ENCODE results near the gene ACTL6B. TPM values are rescaled to one million over a fixed set of nuclear protein-coding genes. Genes with fewer than 3 reads are reported as not detected.

Gene ACTL6B
- total and polyA plus RNA-seq, 2 of the 13 experiments (the other 11 are each of a cell fraction or from before 2014, with no cell fraction given), result not detected

DNA sequence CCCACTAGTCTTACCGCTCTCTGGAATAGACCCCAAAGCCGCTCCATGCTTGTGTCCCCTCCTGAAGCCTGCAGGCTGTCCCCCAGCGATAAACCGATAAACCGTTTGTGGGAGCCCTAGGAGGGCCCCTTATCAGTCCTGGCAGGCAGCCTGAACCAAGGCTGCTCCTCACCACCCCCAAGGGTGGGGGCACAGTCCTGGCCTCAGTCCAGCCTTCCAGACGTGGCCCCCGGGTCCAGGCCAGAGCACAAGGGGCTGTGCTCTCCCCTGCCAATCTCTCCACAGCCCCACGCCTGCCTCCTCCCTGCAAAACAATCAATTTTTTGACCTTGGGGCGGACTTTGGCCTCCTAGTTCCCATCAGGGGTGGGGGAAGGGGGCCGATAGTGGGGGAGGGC is 14.8 kb downstream of the ACTL6B start, which contains the start of gene TFR2 (continued):
- peak; percentile 30; the same call in 1 of the 2 replicates for TF ChIP-seq ELF3 (CRISPR knock-in tag; IDR thresholded peaks at IDR 0.05)
- no peak for TF ChIP-seq MAFK (conservative IDR thresholded peaks at IDR 0.05 in 1 of 2, IDR thresholded peaks at IDR 0.05 in 1 of 2; ENCODE audit: low read length in 2 of 2)
- peak; percentile 90 for TF ChIP-seq ZBTB7B (CRISPR knock-in tag; IDR thresholded peaks at IDR 0.05)
- no peak for TF ChIP-seq ZNF510 (CRISPR knock-in tag; IDR thresholded peaks at IDR 0.05; ENCODE audit: low read depth)
- TF ChIP-seq ZNF687 (CRISPR knock-in tag; IDR thresholded peaks at IDR 0.05), result peak; percentile 56; the same call in 1 of the 2 replicates
- TF ChIP-seq YEATS4 (CRISPR knock-in tag; IDR thresholded peaks at IDR 0.05; ENCODE audit: borderline replicate concordance), result peak; percentile 46; the same call in 1 of the 2 replicates
- TF ChIP-seq LCORL (IDR thresholded peaks at IDR 0.05), result no peak
- peak; percentile 72 for TF ChIP-seq LCORL (CRISPR knock-in tag; IDR thresholded peaks at IDR 0.05)
- no peak for TF ChIP-seq PRPF4 (IDR thresholded peaks at IDR 0.05; ENCODE audit: low read depth, low read length, poor library complexity, severe bottlenecking)
- no peak for TF ChIP-seq CC2D1A (CRISPR knock-in tag; IDR thresholded peaks at IDR 0.05)
- TF ChIP-seq, protein P1, sequence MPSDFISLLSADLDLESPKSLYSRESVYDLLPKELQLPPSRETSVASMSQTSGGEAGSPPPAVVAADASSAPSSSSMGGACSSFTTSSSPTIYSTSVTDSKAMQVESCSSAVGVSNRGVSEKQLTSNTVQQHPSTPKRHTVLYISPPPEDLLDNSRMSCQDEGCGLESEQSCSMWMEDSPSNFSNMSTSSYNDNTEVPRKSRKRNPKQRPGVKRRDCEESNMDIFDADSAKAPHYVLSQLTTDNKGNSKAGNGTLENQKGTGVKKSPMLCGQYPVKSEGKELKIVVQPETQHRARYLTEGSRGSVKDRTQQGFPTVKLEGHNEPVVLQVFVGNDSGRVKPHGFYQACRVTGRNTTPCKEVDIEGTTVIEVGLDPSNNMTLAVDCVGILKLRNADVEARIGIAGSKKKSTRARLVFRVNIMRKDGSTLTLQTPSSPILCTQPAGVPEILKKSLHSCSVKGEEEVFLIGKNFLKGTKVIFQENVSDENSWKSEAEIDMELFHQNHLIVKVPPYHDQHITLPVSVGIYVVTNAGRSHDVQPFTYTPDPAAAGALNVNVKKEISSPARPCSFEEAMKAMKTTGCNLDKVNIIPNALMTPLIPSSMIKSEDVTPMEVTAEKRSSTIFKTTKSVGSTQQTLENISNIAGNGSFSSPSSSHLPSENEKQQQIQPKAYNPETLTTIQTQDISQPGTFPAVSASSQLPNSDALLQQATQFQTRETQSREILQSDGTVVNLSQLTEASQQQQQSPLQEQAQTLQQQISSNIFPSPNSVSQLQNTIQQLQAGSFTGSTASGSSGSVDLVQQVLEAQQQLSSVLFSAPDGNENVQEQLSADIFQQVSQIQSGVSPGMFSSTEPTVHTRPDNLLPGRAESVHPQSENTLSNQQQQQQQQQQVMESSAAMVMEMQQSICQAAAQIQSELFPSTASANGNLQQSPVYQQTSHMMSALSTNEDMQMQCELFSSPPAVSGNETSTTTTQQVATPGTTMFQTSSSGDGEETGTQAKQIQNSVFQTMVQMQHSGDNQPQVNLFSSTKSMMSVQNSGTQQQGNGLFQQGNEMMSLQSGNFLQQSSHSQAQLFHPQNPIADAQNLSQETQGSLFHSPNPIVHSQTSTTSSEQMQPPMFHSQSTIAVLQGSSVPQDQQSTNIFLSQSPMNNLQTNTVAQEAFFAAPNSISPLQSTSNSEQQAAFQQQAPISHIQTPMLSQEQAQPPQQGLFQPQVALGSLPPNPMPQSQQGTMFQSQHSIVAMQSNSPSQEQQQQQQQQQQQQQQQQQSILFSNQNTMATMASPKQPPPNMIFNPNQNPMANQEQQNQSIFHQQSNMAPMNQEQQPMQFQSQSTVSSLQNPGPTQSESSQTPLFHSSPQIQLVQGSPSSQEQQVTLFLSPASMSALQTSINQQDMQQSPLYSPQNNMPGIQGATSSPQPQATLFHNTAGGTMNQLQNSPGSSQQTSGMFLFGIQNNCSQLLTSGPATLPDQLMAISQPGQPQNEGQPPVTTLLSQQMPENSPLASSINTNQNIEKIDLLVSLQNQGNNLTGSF (CRISPR knock-in tag; IDR thresholded peaks at IDR 0.05), result no peak
- TF ChIP-seq SP1 (IDR thresholded peaks at IDR 0.05), result no peak
- TF ChIP-seq SP1 (CRISPR knock-in tag; IDR thresholded peaks at IDR 0.05), result 0 out of 2 replicates have a peak, but pooled peaks have one; percentile 8
- TF ChIP-seq NR2C2 (CRISPR knock-in tag; IDR thresholded peaks at IDR 0.05; ENCODE audit: borderline replicate concordance), result peak; percentile 60; the same call in 1 of the 2 replicates
- no peak for TF ChIP-seq SKI (IDR thresholded peaks at IDR 0.05; ENCODE audit: partially characterized antibody)
- no peak for TF ChIP-seq ZBTB43 (CRISPR knock-in tag; conservative IDR thresholded peaks at IDR 0.05)
- no peak for TF ChIP-seq ZNF276 (CRISPR knock-in tag; IDR thresholded peaks at IDR 0.05; ENCODE audit: low read depth)
- peak; percentile 41; the same call in 1 of the 2 replicates for TF ChIP-seq HMG20A (CRISPR knock-in tag; IDR thresholded peaks at IDR 0.05; ENCODE audit: borderline replicate concordance)
- TF ChIP-seq BRD4 (CRISPR knock-in tag; IDR thresholded peaks at IDR 0.05), result peak; percentile 37; the same call in 1 of the 2 replicates
